GM04503 (cell line): ENCODE results near the gene KRTAP9-2.
"Not testable (repeated sequence)": the region's sequence is repeated elsewhere in the genome, so short reads cannot be mapped to it uniquely, and the experiment has no call there.

Experiments
- DNase-seq: peaks from one replicate; pipeline ENCODE4 v3.0.0-alpha.2; 2012; ENCODE audit warnings: low read depth

Gene KRTAP9-2, protein sequence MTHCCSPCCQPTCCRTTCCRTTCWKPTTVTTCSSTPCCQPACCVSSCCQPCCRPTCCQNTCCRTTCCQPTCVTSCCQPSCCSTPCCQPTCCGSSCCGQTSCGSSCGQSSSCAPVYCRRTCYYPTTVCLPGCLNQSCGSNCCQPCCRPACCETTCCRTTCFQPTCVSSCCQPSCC

DNA sequence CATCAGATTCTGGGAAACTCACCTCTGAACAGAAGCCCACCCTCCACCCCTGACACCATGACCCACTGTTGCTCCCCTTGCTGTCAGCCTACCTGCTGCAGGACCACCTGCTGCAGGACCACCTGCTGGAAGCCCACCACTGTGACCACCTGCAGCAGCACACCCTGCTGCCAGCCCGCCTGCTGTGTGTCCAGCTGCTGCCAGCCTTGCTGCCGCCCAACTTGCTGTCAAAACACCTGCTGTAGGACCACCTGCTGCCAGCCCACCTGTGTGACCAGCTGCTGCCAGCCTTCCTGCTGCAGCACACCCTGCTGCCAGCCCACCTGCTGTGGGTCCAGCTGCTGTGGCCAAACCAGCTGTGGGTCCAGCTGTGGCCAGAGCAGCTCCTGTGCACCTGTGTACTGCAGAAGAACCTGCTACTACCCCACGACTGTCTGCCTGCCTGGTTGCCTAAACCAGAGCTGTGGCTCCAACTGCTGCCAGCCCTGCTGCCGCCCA is at the start of gene KRTAP9-2:
Gene KRTAP9-2 (plus strand): TSS at position 51 of the 498 bp plus-strand sequence. CDS start 7 bp downstream, at position 58.
- DNase-seq, result not testable (repeated sequence)

DNA sequence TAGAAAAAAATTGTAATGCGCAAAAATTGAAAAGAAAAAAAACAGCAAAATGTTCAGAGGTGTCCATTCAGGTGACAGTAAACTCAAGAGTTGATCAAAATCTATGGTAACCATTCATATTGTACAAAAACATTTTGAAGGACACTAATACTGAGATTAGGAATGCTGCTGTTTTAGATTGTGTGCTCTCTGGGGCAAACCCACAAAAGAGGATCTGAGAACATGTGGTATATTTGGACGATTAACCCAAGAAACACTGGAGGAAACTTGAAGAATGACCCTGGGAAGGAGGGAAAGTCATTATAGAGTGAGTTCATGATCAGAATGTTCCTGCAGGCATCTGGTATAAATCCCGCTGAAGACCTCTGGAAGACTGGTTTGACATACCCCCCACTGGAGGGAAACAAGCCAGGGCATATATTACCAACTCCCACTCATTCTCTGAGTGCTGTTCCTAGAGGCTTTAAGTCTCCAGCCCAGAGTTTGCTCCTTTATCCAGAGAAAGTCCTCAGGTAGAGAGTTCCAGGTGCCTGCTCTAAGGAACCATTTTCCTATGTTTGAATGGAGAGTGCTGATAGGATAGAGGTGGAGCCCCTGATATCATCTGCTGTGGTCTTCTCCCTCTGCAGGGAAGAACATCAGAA is 49.6 kb upstream of the KRTAP9-2 start:
- no peak for DNase-seq

DNA sequence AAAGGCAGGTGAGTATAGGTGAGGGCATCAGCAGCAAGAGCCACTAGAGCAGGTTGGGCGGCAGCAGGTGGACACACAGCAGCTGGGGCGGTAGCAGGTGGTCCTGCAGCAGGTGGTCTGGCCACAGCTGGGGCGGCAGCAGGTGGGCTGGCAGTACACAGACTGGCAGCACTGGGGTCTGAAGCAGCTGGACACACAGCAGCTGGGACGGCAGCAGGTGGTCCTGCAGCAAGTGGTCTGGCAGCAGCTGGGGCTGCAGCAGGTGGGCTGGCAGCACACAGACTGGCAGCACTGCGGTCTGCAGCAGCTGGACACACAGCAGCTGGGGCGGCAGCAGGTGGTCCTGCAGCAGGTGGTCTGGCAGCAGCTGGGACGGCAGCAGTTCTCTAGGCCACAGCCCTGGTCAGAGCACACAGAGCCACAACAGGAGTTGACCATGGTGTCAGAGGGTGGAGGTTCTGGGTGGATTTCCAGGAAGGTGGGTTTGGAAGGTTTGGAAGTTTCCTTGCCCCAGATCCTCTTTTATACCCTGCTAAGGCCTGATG is 48.6 kb upstream of the KRTAP9-2 start, which contains the start of gene KRTAP4-2:
Gene KRTAP4-2 (minus strand): TSS at position 495 of the 545 bp plus-strand sequence. CDS start 57 bp downstream, at position 438.
- DNase-seq, result no peak

DNA sequence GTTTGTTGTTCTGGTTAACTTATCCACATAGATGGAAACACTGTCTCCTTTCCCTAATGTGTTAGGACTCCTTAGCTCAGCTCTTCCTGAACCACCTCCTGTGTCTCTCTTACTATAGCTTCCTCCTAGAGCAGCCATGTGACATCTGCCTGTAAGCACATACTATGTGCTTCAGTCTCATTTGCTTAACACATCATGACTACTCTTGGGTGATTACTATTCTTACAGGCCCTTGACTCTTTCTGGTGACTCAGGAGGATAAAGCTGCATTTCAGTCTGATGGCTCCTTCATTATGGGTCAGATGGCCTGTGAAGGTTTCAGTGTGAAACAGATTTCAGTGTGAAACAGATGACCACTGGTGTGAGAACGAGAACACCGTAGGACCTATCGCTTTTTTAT is 48.1 kb upstream of the KRTAP9-2 start:
- peak; percentile 27 for DNase-seq

DNA sequence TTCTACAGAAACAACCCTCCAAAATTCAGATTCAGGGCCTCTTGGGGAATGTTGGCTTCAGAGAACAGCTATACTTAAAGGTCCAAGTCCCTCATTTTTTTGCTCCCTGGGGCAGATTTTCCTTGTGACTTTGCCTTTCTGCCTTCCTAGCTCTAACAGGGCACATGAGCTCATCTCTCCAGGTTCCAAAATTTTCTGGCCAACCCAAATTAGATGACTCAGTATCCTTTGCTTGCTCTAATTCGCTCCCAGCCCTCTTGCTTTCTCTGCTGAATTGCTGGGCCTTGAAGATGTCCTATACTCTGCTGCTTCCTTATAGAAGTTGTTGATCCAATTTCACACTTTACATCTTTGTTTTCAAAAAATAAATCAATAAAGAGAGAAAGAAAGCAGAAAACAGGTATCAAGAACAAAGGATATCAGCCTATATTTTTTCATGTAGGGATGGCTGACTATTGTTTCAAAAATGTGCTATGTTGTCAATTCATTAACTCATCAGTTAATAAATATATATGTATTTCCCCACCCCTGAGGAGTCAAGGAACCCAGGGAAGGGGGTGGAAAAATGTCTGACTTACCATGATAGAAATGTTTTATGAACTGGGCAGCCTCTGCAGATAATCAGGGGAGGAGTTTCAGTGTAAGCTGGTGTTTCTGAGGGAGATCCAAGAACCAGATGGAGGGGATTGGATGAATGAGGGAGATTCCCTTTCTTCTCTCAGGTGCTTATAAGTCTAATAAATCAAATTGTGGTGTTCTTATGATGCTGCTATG is 47.4 kb upstream of the KRTAP9-2 start:
- DNase-seq, result peak; percentile 28

DNA sequence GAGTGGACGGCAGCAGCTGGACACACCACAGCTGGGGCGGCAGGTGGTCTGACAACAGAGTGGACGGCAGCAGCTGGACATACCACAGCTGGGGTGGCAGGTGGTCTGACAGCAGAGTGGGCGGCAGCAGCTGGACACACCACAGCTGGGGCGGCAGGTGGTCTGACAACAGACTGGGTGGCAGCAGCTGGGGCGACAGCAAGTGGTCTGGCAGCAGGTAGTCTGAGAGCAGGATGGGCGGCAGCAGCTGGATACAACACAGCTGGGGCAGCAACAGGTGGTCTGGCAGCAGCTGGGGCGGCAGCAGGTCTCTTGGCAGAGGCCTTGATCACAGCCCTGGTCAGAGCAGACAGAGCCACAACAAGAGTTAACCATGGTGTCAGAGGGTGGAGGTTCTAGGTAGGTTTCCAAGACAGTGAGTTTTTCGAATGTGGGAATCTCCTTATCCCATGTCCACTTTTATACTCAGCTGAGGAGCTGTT is 41.9 kb upstream of the KRTAP9-2 start, which contains the start of gene KRTAP4-1:
Gene KRTAP4-1 (minus strand): TSS at position 432 of the 482 bp plus-strand sequence. CDS start 57 bp downstream, at position 375.
- no peak for DNase-seq

DNA sequence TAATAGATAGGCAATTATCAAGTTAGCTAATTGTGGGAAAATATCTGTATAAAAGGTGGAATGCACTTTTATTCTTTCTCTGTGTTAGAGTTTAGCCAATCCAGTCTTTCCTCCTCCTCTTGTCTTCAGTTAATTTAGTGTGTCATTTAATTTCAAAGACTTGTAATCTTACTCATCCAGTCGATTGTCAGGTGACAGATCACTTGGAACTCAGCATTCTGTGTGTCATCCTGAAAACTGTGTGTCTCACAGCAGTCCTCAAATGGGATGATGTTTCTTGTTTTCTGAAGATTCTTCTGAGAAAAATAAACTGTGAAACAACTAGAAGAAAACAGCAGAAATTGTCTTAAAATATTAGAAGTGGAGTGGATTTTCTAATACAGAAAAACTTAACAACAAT is 41.4 kb upstream of the KRTAP9-2 start:
- no peak for DNase-seq

DNA sequence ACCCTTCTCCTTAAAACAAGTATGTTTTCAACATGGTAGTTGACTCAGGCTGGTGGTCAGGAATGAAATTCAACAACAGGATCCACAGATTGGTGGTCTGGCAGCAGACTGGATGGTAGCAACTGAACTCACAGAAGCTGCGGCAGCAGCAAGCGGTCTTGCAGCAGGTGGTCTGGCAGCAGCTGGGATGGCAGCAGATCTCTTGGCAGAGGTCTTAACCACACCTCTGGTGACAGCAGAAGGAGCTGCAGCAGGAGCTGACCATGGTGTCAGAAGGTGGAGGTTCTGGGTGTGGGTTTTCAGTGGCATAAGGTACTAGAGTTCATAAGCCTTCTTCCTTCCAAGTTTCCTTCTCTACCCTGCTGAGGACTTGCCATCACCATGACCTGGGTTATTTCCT is 39.6 kb upstream of the KRTAP9-2 start:
- no peak for DNase-seq

DNA sequence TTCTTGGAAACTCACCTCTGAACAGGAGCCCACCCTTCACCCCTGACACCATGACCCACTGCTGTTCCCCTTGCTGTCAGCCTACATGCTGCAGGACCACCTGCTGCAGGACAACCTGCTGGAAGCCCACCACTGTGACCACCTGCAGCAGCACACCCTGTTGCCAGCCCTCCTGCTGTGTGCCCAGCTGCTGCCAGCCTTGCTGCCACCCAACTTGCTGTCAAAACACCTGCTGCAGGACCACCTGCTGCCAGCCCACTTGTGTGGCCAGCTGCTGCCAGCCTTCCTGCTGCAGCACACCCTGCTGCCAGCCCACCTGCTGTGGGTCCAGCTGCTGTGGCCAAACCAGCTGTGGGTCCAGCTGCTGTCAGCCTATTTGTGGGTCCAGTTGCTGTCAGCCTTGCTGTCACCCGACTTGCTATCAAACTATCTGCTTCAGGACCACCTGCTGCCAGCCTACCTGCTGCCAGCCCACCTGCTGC is 36.6 kb upstream of the KRTAP9-2 start, which contains the start of gene KRTAP9-1:
Gene KRTAP9-1 (plus strand): TSS at position 51 of the 482 bp plus-strand sequence. CDS start 0 bp downstream, at position 51.
- not testable (repeated sequence) for DNase-seq

DNA sequence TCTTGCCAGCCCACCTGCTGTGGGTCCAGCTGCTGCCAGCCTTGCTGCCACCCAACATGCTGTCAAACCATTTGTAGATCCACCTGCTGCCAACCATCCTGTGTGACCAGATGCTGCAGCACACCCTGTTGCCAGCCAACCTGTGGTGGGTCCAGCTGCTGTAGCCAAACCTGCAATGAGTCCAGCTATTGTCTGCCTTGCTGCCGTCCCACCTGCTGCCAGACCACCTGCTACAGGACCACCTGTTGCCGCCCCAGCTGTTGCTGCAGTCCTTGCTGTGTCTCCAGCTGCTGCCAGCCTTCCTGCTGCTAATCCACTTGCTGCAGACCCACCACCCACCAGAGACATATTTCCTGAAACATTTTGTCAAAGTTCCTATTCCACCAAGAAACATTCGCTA is 36.1 kb upstream of the KRTAP9-2 start:
- DNase-seq, result no peak

DNA sequence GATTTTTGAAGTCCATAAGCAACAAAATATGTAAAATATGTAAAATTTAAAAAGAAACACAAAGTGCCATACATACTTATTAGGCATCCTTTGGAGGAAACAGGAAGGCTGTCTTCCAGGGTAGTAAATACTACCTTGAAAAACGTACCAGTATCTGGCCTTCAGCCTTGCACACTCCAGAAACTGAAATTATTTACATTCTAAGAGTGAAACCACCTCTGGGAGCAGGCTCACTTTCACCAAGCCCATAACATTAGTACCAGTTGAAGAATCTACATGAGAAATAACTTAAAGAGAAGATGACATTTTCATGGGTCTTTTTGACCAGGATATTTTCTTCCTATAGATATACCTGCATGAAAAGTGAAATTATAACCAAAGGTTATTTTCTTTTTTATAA is 30.4 kb upstream of the KRTAP9-2 start:
- no peak for DNase-seq

DNA sequence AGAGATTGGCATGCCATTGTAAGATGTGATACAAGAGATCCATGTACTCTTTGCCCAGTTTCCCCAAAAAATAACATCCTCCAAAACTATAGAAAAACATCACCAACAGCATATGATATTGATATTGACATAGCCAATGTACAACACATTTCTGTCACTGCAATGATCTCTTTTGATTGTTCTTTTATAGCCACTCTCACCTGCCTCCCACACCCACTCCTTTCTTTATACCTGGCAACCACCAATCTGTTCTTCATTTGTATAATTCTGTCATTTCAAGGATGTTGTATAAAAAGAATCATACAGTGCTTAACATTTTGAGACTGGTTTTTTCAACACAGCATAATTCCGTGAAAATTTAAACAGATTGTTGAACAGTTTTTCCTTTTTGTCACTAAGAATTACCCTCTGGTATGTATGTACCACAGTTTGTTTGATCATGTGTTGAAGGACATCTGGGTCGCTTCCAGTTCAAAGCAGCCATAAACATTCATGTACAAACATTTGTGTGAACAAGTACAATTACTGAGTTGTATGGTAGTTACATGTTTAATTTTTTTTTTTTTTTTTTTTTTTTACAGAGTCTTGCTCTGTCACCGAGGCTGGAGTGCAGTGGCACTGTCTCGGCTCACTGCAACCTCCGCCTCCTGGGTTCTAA is 26.9 kb upstream of the KRTAP9-2 start:
- DNase-seq, result no peak

DNA sequence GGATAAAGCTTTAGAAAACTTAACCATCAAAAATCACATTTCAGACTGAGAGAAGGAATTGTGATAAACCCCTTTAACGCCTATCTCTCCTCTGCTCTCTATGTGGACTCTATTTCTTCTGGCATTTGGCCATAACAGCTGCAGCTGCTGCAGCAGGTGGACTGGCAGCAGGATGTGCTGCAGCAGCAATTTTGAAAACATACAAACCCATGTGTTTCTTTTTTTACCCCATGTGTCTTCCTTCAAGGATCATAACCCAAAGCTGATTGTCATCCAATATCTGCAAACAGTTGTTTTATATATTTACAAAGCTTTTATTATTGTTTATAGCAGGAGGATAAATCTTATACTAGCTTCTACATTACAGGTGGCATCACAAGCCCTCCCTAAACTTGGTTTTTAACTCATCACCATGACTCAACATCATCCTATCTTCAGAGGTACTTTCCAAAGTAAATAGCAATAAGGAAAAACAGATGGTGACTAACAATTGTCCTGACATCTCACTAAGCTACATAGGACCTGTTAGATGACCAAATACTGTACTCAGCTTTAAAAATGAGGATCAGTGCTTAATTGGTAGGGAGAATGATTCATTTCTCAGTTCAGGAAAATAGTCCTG is 14.5 kb upstream of the KRTAP9-2 start:
- DNase-seq, result peak; percentile 21

DNA sequence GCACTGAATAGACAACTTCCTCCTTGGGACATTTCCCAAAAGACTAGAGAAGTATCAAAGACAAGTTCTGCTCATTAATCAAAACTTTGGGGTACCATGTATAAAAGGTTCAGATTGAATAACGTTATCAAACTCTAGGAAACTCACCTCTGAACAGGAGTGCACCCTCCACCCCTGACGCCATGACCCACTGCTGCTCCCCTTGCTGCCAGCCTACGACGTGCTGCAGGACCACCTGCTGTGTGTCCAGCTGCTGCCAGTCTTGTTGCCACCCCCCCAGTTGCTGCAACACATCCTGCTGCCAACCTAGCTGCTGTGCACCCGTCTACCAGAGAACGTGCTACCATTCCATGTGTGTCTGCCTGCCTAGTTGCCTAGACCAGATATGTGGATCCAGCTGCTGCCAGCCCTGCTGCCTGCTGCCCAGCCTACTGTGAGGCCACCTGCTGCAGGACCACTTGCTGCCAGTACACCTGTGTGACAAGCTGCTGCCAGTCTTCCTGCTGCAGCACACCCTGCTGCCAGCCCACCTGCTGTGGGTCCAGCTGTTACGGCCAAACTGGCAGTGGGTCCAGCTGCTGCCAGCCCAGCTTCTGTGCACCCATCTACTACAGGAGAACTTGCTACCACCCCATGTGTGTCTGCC is 13.8 kb upstream of the KRTAP9-2 start:
- no peak for DNase-seq

DNA sequence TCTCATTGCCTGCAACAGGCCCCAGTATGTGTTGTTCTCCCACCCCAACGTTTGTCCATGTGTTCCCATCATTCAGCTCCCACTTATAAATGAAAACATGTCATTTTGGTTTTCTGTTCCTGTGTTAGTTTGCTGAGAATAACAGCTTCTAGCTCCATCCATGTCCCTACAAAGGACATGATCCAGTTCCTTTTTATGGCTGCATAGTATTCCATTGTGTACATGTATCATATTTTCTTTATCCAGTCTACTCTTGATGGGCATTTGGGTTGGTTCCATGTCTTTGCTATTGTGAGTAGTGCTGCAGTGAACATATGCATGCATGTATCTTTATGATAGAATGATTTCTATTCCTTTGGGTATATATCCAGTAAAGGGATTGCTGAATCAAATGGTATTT is 10.8 kb upstream of the KRTAP9-2 start:
- DNase-seq, result no peak

DNA sequence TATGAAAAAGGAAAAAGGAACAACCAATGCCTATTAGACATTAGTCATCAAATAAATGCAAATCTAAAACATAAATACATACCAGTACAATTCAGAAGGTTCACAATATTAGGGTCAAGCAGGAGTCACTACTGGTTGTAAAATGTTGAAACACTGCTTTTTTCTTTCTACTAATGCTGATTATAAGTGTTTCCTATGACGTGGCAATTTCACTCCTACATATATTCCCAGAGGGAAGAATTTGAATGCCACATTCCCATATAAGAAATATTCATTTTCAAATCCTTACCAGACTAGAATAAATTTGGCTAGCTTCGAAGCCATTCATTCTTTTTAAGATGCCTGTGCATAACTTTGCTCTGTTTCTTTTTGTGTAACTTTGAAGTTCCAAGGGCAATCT is 2.6 kb upstream of the KRTAP9-2 start:
- DNase-seq, result no peak

DNA sequence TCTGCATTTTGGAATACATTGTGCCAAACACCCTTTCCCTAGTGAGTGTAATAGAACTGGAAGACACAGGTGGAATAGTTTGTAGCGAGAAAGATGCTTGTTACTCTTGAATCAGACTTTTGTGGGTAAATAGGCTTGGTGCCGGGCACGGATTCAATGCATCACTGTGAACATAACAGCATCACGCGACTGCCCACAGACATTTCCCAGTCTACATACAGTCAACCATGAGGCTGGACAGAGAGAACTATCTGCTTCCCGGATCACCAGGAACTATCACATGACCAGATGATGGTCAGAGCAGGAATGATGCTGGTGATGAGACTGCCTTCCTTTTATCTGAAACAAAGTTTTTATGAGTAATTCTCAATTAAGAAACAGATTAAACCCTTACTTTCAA is 397 bp upstream of the KRTAP9-2 start:
- no peak for DNase-seq

DNA sequence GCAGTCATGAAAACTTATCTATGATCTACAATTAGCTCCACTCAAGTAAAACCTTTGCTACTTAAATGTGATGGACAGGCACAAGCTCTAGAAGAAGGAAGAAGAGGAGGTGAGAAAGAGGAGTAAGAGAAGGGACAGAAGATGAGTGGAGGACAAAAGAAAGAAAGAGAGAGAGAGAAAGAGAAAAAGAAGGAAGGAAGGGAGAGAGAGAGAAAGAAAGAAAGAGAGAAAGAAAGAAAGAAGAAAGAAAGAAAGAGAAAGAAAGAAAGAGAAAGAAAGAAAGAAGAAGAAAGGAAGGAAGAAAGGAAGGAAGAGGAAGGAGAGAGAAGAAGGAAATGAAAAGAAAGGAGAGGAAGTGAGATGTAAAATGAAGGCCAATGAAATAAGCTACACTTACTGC is 3.6 kb downstream of the KRTAP9-2 start:
- DNase-seq, result no peak

DNA sequence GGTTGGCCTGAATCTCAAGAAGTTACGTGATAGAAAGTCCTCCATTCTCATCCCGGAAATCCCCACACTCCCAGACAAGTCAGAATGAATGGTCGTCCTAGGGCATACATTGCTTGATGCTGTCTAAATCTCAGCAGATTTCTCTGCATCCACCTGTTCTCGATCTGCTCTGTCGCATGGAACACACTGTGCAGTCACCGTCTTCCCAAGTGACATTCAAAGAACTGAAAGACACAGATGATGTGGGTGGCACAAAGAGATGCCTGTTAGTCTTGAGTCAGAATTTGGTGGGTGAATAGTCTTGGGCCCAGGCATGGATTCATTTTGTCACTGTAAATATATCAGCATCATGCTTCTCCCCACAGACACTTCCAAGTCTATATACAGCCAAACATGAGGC is 5.3 kb downstream of the KRTAP9-2 start:
- no peak for DNase-seq

DNA sequence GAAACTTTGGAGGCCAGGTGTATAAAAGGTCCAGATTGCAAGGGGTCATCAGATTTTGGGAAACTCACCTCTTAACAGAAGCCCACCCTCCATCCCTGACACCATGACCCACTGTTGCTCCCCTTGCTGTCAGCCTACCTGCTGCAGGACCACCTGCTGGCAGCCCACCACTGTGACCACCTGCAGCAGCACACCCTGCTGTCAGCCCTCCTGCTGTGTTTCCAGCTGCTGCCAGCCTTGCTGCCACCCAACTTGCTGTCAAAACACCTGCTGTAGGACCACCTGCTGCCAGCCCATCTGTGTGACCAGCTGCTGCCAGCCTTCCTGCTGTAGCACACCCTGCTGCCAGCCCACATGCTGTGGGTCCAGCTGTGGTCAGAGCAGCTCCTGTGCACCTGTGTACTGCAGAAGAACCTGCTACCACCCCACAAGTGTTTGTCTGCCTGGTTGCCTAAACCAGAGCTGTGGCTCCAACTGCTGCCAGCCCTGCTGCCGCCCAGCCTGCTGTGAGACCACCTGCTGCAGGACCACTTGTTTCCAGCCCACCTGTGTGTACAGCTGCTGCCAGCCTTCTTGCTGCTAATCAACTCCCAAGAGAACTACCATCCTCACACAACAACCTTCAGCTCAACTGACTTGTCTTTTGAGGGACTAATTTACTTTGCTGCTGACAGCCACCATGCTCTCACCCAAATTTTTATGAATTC is 6.1 kb downstream of the KRTAP9-2 start, which contains the start of gene KRTAP9-3:
Gene KRTAP9-3 (plus strand): TSS at position 51 of the 707 bp plus-strand sequence. CDS start 53 bp downstream, at position 104.
- not testable (repeated sequence) for DNase-seq
